ENCODE measurements around the gene FAM89A. TPM values are rescaled to one million over a fixed set of nuclear protein-coding genes. Genes with fewer than 3 reads are reported as not detected.

Gene FAM89A
- total and polyA plus RNA-seq, 2 of the 13 experiments (the other 11 are each of a cell fraction or from before 2014, with no cell fraction given), result 0.35 to 0.44 TPM

DNA sequence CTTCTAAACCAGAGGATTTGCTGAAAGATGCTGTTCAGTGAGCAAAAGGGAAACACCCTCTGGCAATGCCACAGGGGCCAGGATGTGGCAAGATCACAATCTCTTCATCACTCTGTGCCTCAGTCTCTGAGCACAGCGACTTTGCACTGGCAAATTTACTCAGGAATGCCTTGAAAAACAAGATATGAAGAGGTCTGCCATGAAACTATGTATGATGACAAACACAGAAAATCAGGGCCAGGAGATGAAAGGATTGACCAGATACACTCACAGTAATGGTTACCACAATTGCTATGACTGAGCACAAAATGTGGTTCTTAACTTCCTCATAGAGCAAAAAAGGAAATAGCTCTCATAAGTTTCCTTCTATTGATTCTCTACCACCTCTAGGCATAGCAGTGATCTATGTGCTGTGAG lies 67.2 kb downstream of the FAM89A start:
- no peak overlapping the region for H3K27ac ChIP-seq (ENCODE audit: extremely low read length, insufficient read depth, low read length)
- peaks cover 32% of the 10 kb centered on the region for H3K4me1 ChIP-seq (ENCODE audit: insufficient read depth, low read length)
- no peaks in the 10 kb centered on the region for H3K27me3 ChIP-seq (ENCODE audit: control insufficient read depth in 1 of 2, insufficient read depth in 2 of 2, low read length in 2 of 2)
- intact Hi-C loops (cut with micrococcal nuclease; ENCODE audit: unreplicated experiment), result loop anchor here (10.0 kb wide), 1 partner anchor 258 kb away; the partner anchor contains the start of gene AGT
- no peak overlapping the region for H3K4me3 ChIP-seq (replicated peaks in 1 of 3; ENCODE audit: insufficient read depth in 1 of 3, low read depth in 2 of 3, low read length in 3 of 3)
- DNase-seq (ENCODE audit: low spot score), result peak; percentile 25
- no peaks in the 10 kb centered on the region for H4K20me1 ChIP-seq (ENCODE audit: insufficient read depth, low read length)
- H3K9ac ChIP-seq (ENCODE audit: insufficient read depth, low read depth, low read length), result no peak overlapping the region
- ChIA-PET CTCF (ENCODE audit: low intra/inter-chr PET ratio, low total read pairs) (no interaction called here), POLR2A (no interaction called here)
- WGBS (ENCODE audit: low lambda C conversion rate), result 50% methylated on average over 1 of the region's 1 CpG
- in situ Hi-C loops (cut with HindIII; ENCODE audit: extremely low pct_ligation_motif_present, low pct_unique_long_range_greater_than_20kb), result no loop called here
- peaks cover 9% of the 10 kb centered on the region for H3K79me2 ChIP-seq (ENCODE audit: insufficient read depth, low read length)
- no peaks in the 10 kb centered on the region for H3K9me3 ChIP-seq (ENCODE audit: low read length)
- no TSS peak for BruUV-seq (replicated peaks)
- no peak overlapping the region for H2AFZ ChIP-seq (ENCODE audit: low read length)
- peaks cover 0 to 1% of the 10 kb centered on the region in 2 experiments; a peak in 1 of 5 replicates for H3K36me3 ChIP-seq (replicated peaks in 1 of 2; ENCODE audit: control insufficient read depth in 1 of 2, insufficient read depth in 2 of 2, low read length in 2 of 2)
- no peak overlapping the region for H3K4me2 ChIP-seq (ENCODE audit: low read depth, low read length)
- ATAC-seq, result no peak
- no peak for FAIRE-seq
- TF ChIP-seq MLLT10 (CRISPR knock-in tag; IDR thresholded peaks at IDR 0.05) (no peak), NFE2L1 (CRISPR knock-in tag; IDR thresholded peaks at IDR 0.05; ENCODE audit: borderline replicate concordance) (no peak), UBTF (CRISPR knock-in tag; IDR thresholded peaks at IDR 0.05) (no peak), ZNF232 (CRISPR knock-in tag; IDR thresholded peaks at IDR 0.05; ENCODE audit: borderline replicate concordance) (no peak), NFE2 (CRISPR knock-in tag; IDR thresholded peaks at IDR 0.05) (no peak), ZNF724P (CRISPR knock-in tag; IDR thresholded peaks at IDR 0.05; ENCODE audit: borderline replicate concordance) (no peak), ZNF207 (IDR thresholded peaks at IDR 0.05; ENCODE audit: borderline replicate concordance) (no peak), HOXA9 (CRISPR knock-in tag; IDR thresholded peaks at IDR 0.05; ENCODE audit: borderline replicate concordance) (no peak), SALL1 (CRISPR knock-in tag; IDR thresholded peaks at IDR 0.05) (no peak), SALL2 (CRISPR knock-in tag; IDR thresholded peaks at IDR 0.05) (no peak), JUND (CRISPR knock-in tag; IDR thresholded peaks at IDR 0.05) (no peak), ZNF747 (CRISPR knock-in tag; IDR thresholded peaks at IDR 0.05; ENCODE audit: borderline replicate concordance) (no peak), THAP8 (CRISPR knock-in tag; IDR thresholded peaks at IDR 0.05; ENCODE audit: borderline replicate concordance) (no peak), HMGA1 (CRISPR knock-in tag; conservative IDR thresholded peaks at IDR 0.05) (no peak), ZUFSP (CRISPR knock-in tag; IDR thresholded peaks at IDR 0.05; ENCODE audit: borderline replicate concordance) (no peak)
- TF ChIP-seq, protein P1, sequence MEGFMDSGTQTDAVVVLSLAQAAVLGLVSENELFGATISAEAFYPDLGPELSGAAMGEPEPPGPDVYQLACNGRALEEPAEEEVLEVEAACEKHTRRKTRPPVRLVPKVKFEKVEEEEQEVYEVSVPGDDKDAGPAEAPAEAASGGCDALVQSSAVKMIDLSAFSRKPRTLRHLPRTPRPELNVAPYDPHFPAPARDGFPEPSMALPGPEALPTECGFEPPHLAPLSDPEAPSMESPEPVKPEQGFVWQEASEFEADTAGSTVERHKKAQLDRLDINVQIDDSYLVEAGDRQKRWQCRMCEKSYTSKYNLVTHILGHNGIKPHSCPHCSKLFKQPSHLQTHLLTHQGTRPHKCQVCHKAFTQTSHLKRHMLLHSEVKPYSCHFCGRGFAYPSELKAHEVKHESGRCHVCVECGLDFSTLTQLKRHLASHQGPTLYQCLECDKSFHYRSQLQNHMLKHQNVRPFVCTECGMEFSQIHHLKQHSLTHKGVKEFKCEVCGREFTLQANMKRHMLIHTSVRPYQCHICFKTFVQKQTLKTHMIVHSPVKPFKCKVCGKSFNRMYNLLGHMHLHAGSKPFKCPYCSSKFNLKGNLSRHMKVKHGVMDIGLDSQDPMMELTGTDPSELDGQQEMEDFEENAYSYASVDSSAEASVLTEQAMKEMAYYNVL (CRISPR knock-in tag; IDR thresholded peaks at IDR 0.05; ENCODE audit: borderline replicate concordance), result no peak

All from HepG2 (cell line).